Posterior cingulate gyrus (tissue), 11 donors: ENCODE measurements around the gene PIK3AP1.
"Not testable (repeated sequence)": the region's sequence is repeated elsewhere in the genome, so short reads cannot be mapped to it uniquely, and the experiment has no call there.

ENCODE experiments used
- DNase-seq, 10 donors: peaks; one replicate each; pipeline versions ENCODE4 v3.0.0 to v3.0.0-alpha.2; 2020 to 2021; ENCODE audit warnings: mixed read lengths in 3 of 10
- intact Hi-C: fragments of 100-400 bp; cut with DNase I; formaldehyde crosslinking; loops from one replicate; pipeline ENCODE4 v1.15.1; 2023

PIK3AP1 gene

DNA sequence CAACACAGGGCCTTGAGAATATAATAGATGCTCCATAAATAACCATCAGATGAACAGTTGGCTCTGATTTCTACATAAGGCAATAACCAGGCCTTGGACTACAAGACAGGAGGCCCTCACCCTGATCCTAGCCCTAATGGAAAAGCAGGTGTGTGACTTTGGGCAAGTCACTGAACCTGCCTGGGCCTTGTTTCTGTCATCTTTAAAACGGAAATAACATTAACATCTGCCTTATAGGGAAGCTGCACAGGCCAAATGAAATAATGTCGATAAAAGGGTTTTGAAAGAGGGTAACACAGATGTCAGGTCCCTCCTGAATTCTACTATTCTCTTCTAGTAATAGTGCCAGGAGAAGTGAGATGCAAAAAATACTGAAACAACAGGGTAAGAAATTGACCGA is 20.7 kb downstream of the PIK3AP1 start:
- intact Hi-C loops, result no loop called here
- no peak for DNase-seq

DNA sequence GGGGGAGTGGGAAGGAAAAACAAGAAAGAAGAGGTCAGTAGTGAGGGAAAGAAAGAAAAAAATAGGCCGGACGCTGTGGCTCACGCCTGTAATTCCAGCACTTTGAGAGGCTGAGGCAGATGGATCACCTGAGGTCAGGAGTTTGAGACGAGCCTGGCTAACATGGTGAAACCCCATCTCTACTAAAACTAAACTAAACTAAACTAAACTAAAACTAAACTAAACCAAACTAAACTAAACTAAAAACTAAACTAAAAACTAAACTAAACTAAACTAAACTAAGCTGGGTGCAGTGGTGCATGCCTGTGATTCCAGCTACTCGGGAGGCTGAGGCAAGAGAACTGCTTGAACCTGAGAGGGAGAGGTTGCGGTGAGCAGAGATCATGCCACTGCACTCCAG is 22.0 kb downstream of the PIK3AP1 start:
- intact Hi-C loops, result not testable (repeated sequence)

DNA sequence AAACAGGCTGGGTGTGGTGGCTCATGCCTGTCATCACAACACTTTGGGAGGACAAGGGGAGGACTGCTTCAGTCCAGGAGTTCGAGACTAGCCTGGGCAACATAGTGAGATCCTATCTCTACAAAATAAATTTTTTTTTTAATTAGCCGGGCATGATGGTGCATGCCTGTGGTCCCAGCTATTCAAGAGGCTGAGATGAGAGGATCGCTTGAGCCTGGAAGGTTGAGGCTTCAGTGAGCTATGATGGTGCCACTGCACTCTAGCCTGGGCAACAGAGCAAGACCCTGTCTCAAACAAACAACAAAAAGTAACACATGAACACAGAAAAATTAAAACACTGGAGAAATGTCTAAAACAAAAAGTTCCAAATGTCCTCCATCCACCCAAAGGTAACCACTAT is 22.9 kb downstream of the PIK3AP1 start:
- intact Hi-C loops, result no loop called here
- no peak for DNase-seq

More for the DNA sequence above, 22.0 kb downstream of the PIK3AP1 start:
- DNase-seq, result not testable (repeated sequence)

DNA sequence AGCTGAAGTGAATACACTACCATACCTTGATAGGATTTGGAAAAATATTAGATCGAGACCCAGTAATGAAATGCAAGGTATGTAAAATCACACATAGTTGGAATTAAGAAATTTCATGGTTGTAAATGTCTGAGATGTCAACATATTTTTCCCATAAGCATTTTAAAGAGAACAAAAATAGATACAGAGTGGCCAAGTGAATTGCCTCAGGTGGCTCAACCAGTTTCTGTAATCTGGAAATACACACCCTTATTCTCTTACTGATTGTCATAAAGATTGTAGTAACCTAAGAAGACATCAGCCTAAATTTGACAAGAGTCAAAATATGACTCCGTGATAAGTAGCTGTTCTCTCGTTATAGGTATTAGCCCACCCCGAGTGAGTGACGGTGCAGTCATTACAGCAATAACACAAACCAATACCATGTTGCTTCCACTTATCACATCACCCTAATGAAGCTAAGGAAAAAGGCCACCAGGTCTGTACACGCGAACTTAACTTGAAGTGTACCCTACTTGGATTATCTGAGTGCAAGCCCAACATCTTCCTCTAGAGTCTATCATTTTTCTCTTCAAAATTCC is 23.4 kb downstream of the PIK3AP1 start:
- intact Hi-C loops, result no loop called here

DNA sequence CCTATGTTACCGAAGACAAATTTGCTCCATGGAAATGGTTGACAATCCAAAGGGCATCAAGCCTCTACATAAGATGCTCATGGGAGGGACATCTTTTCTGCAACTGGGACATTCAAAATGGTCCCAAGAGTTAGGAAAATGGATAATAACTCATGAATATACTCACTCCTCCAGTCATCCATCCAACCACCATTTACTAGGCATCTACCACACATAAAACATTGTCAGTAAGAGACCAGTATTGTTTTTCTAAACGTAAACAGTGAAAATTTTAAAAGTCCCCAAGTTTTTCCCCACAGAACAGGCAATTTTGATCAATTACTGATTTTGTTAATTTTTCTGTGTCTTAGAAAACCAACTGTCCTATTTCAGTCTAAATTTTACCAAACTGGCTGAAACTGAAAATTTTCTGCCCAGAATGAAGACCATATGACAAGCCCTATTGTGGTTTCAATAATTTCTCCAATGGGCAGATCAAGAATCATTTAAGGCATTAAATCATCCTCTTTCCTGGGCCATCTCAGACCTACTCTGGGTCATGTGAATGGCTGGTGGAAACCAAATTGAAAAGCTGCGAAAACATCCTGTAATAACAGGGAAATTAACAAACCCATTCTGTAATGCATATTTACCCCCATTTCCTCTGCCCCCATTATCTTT is 24.2 kb downstream of the PIK3AP1 start:
- DNase-seq, result no peak
- intact Hi-C loops, result no loop called here

More for the DNA sequence above, 23.4 kb downstream of the PIK3AP1 start:
- DNase-seq, result no peak

DNA sequence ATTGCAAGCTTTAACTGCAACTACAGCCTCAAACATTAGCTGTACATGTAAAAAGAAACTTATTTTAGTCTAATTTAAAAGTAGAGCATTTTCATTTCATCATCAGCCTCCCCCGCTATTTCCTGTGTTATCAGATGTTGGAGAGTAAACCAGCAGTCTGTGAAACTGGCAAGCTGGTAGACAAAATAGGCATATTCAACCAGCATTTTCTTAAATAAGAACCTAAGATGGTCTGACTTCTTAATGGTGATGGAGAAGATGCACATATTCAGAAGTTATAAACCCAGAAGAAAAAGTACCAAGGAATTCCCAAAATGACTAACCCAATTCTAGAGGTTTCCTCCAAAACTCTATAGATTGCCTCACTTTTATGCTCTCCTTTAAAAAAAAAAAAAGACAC is 24.9 kb downstream of the PIK3AP1 start:
- no peak for DNase-seq
- intact Hi-C loops, result no loop called here

DNA sequence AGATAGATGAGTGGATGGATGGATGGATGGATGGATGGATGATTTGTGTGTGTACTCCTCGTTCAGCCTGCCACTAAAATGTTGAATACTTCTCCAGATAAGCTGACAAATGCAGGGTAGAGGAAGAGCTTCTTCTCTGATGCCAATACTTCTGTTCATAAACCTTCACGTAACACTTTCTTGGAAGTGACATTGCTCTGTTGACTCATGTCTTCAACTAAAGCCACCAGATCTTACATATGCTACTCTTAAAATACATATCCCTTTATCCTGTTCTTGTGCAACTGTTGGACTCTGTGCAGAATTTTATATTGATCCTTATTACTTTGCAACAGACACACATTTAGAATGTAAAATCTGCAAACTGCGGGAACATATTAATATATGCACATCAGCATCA is 26.9 kb downstream of the PIK3AP1 start:
- intact Hi-C loops, result no loop called here
- DNase-seq, result no peak

DNA sequence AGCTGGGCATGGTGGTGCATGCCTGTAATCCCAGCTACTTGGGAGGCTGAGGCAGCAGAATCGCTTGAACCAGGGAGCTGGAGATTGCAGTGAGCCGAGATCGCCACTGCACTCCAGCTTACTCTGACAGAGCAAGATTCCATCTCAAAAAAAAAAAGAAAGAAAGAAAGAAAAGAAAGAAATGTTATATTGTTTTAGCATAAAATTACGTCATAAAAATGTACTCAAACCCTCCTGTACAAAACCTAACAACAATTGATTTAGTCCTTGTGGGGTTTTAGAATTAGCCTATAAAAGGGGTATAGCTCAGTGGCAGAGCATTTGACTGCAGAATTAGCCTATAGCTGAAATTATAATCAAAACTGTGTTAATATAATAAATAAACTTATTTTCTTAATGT is 27.9 kb downstream of the PIK3AP1 start:
- intact Hi-C loops, result no loop called here
- no peak for DNase-seq

DNA sequence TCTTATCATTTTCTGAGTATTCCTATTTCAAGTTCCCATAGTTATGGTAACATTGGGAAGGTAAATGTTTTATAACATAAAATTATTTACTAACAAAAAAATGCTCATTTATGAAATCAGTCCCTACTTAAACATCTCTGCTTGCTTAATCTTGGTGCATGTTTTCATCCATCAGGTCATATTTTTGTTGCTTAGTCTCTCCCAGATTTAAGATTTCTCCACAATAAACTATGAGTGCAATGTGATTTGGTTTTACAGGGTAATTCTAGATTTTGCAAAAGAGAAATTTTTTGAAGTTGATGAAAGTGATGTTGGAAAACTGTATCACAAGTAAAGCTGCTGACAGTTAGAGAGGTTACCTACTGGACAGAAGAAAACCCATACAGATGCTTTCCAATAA is 28.6 kb downstream of the PIK3AP1 start:
- DNase-seq, result no peak
- intact Hi-C loops, result no loop called here

DNA sequence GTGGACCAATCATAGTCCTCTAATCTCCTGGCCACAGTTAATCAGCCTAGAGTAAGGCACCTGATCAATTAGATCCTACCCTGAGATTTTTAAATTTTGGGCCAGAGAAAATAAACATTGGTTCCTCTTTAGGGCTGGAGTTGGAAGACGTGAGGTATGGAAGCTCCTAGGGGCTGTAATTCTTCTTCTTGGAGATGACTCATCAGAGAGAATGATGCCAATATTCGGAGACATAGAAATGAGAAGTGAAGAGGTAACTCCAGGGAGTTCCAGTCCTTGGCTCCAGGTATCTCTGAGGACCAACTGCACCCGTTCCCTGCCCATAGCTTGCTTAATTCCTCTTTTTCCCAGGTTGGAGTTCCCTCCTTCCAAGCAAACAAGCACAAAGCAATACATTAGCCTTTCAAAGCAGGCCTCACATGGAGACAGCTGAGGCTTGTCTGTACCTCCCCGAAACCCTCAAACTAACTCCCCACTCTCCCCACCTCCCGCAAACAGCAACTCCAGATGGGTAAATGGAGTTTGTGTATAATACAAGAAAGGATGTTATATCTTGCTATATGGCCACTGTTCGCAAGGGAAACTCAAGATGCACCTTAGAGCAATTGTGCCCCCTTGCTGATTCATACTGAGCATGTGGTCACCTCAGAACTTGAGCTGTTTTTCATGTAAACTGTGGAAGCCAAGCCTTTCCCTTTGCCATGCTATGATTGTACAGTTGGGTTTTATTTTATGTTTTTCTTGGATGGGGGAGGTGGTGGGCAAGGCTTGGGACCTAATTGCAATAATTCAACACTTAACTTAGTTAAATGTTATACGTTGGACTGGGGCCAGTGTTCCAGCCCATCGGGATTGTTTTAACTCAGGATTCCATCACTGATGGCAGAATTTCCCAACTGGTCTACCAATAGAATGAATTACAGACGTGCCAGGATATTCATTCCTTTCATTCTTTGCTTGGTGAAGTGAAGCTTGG is 29.3 kb downstream of the PIK3AP1 start:
- no peak for DNase-seq
- intact Hi-C loops, result no loop called here

DNA sequence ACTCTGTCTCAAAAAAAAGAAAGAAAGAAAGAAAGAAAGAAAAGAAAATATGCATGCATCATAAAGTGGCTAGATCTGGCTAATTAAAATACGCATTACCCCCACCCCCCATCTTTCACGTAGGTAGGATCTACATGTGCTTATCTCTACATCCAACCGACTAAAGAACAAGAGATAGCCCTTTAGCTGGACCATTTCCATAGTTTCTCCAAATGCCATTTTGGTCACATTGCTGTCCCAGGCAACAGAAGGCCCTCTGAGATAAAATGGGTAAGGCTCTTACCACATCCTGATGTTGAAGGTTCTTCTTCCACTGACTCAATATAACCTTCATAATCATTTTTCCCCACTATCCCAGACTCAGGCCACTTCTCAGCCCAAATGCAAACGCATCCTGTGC is 31.5 kb downstream of the PIK3AP1 start:
- intact Hi-C loops, result no loop called here
- no peak for DNase-seq

DNA sequence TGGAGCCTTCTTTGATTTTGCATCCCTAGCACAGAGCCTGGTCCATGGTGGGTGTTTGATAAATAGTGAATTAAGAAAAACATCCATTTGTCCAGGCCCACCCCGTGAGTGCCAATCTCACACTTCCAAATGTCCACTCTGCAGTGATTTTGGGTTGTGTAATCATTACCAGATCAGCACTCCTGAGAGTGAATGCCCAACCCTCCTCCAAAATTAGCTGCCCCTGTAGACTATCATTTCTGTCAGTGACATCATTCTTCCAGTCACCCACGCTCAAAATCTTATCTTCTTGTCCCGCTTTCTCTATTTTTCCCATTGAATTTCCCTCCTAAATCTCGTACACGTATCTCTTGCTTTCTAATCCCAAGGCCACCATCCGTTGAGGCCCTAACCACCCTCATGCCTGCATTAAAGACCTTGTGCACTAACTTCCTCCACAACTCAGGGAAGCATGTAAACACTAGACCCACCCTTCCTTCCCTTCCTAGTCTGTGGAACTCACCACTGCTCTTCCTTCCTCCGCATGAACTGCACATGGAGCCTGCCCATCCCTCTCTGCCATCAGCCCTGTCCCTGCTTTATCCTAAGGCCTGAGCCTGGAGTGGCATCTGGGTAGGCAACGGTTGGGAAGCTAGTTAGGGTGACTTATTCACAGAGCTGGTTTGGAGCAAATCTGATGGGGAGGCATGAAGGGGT is 32.8 kb downstream of the PIK3AP1 start:
- intact Hi-C loops, result no loop called here
- DNase-seq, result no peak

DNA sequence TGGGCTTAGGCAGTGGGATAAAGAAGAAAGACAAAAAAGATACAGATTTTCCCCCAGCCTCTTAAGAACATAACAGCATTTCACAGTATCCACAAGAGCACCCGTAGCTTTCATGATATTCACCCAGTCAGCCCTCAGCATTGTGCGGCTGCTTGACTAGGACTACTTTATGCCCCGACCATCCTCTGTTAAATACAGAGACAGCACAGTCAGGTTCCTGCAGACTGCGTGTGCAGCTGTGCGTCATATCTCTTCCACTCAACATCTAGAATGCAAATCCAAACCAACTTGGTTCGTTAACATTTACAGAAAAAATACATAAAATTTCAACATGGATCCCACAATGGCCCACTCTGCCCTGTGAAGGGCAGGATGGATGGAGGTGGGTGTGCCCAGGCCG is 33.8 kb downstream of the PIK3AP1 start:
- intact Hi-C loops, result no loop called here

DNA sequence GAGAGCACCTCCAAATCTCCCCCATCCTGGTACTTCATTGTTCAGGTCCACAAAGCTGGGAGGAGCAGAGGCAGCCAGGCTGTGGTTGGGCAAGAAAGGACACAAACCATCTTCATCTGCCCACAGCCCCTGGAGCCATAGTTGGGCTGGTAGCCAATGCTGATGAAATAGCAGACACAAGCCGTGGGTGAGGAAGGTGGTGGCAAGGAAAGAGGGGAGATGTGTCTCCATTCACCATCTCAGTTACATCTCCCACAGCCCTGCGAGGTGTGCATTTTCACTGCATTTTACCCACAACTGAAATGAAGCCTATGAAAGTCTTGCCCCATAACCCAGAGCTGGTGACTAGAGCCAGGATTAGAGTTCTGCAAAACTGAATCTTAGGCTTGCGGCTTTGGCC is 35.0 kb downstream of the PIK3AP1 start:
- intact Hi-C loops, result no loop called here
- no peak for DNase-seq

More for the DNA sequence above, 33.8 kb downstream of the PIK3AP1 start:
- no peak for DNase-seq

DNA sequence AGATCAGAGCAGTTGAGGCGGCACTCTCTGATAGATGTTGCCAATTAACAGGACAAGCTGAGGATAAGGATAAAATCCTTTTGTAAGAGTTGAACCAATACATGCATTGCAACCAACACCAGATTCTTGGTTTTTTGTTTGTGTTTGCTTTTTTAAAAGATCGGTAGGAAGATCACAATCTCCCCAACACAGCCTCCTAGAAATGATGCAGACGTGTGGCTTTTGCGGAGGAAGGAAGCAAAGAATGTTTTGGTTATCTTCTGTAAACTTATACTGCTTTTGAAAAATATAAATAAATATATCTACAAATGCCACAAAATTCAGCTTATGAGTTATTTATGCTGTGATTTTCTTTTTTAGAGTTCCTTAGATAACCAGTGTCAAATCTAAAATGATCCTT is 35.5 kb downstream of the PIK3AP1 start:
- DNase-seq, result no peak
- intact Hi-C loops, result no loop called here

DNA sequence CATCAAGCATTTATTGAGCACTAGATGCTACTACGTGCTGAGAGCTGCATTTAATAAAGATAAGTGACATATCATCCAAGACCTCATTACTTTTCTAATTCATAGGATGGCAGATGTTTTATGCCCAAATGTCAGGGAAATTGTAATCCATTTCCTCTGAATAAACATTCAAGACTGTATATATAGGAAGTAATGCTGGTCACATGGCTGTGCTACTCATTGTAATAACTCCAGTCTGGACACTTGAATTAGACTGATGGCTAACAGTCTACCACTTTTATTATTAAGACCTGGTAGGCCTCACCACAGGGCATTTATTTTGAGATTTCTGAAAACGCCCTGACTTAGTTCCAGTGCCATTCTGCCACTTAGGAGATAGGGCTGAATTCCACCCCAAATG is 36.6 kb downstream of the PIK3AP1 start:
- no peak for DNase-seq
- intact Hi-C loops, result no loop called here

DNA sequence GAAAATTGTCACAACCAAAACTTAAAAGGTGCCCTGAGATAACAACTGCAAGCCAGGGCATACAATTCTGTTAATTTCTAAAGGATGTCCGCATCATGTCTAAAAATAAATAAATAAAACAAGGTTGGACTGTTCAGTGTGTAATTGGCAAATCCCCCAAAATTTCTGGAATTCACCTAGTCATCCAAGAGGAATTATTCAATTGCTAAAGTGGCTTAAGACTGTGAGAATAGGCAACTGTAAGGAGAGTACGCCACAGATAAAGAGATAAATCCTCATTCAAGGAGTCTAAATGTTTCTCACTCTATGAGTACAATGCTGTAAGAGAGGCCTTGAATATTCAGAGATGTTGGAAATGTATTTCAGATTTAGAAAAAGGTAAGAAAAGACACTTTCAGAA is 37.2 kb downstream of the PIK3AP1 start:
- intact Hi-C loops, result no loop called here
- no peak for DNase-seq

DNA sequence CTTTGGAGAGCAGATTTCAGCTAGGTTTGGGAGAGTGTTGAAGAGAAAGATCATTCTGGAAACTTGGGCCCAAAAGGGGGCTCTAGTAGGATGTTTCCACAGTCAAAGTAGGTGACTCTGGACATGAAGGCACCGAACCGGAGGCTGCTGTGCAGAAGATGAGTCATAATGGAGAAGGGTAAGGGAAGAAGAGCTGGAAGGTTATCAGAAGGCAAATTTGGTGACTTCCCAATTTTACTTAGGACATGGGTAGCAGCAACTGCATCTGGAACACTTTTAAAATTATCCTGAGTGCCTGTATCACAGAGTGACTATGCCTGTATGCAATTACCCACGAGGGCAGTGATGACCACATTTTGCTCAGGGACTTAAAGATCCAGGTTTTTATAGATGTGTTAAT is 38.8 kb downstream of the PIK3AP1 start:
- DNase-seq, result no peak
- intact Hi-C loops, result no loop called here

DNA sequence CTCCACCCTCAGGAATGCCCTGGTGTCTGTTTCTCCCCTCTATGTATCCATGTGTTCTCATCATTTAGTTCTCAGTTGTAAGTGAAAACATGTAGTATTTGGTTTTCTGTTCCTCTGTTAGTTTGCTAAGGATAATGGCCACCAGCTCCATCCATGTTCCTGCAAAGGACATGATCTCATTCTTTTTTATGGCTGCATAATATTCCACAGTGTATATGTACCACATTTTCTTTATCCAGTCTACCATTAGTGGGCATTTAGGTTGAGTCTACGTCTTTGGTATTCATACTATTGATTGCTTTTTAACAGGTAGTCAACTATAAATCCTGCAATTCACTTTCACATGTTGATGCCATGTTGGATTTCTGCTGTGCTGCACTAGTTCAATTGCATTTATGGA is 39.9 kb downstream of the PIK3AP1 start:
- DNase-seq, intact Hi-C loops: not testable (repeated sequence)

DNA sequence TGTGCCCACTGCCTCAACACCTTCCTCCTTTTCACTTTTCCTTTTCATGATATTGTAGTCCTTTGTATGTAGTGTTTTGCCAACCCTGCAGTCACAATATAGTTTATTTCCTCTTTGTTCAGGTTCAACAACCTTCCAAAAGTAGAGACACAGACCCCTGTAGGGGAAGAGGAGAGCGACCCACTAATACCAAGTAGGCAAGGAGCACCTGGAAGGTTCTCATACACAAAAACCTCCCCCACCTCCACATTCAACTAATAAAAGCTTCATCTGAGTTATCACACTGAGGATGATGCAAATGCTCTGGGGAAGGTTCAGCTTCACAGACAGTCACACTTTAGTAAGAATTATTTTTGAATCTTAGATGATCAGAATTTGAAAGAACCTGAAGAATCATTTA is 41.6 kb downstream of the PIK3AP1 start:
- intact Hi-C loops, result no loop called here
- DNase-seq, result no peak
